Mesenchymal stem cell (in vitro differentiated cells and primary cell): Measurements from ENCODE around the gene SUPV3L1.
"Not testable (repeated sequence)": the region's sequence is repeated elsewhere in the genome, so short reads cannot be mapped to it uniquely, and the experiment has no call there.

Experiments used
- DNase-seq: peaks from one replicate; pipeline ENCODE4 v3.0.0-alpha.2; 2013
- H2AFZ ChIP-seq: one replicate; pipeline ENCODE4 v1.6.1; 2013; ENCODE audit warnings: low read depth, mild to moderate bottlenecking, control low read depth, inconsistent platforms, low read length, moderate library complexity
- H2AK5ac ChIP-seq: 2 replicates; pipeline ENCODE4 v1.6.1; 2013; ENCODE audit warnings: low read length, moderate library complexity, mild to moderate bottlenecking, inconsistent platforms; ENCODE audit not compliant: severe bottlenecking
- H2BK120ac ChIP-seq: one replicate; pipeline ENCODE4 v1.6.1; 2013; ENCODE audit warnings: low read depth, mild to moderate bottlenecking, inconsistent platforms, low read length, moderate library complexity
- H2BK12ac ChIP-seq, 2 experiments: one replicate each; pipeline ENCODE4 v1.6.1; 2013; ENCODE audit warnings: inconsistent platforms in 2 of 2, low read length in 2 of 2, mild to moderate bottlenecking in 2 of 2, moderate library complexity in 2 of 2, control low read depth in 1 of 2
- H2BK15ac ChIP-seq: one replicate; pipeline ENCODE4 v1.6.1; 2013; ENCODE audit warnings: mild to moderate bottlenecking, low read depth, inconsistent platforms; ENCODE audit not compliant: poor library complexity, severe bottlenecking
- H2BK5ac ChIP-seq: 2 replicates; pipeline ENCODE4 v1.6.1; 2013; ENCODE audit warnings: low read depth, mild to moderate bottlenecking, low read length, control low read depth, inconsistent platforms; ENCODE audit not compliant: poor library complexity, severe bottlenecking
- H3K14ac ChIP-seq, 2 experiments: one replicate each; pipeline ENCODE4 v1.6.1; 2013; ENCODE audit warnings: inconsistent platforms in 2 of 2, low read length in 2 of 2, control low read depth in 1 of 2, mild to moderate bottlenecking in 1 of 2, moderate library complexity in 1 of 2
- H3K18ac ChIP-seq, 2 experiments: one replicate each; pipeline ENCODE4 v1.6.1; 2013; ENCODE audit warnings: inconsistent platforms in 2 of 2, low read length in 2 of 2, control low read depth in 1 of 2, low read depth in 1 of 2, mild to moderate bottlenecking in 1 of 2
- H3K23ac ChIP-seq, 2 experiments: one replicate each; pipeline ENCODE4 v1.6.1; 2013; ENCODE audit warnings: inconsistent platforms in 2 of 2, low read length in 2 of 2, mild to moderate bottlenecking in 2 of 2, moderate library complexity in 2 of 2, control low read depth in 1 of 2
- H3K27ac ChIP-seq: 2 replicates; pipeline ENCODE4 v1.5.1; 2013; ENCODE audit warnings: mild to moderate bottlenecking, moderate library complexity, low read length, control low read depth, inconsistent platforms; ENCODE audit not compliant: poor library complexity, severe bottlenecking
- H3K27me3 ChIP-seq, 2 experiments: 2 replicates each; pipeline versions ENCODE4 v1.6.1 to v1.7.0; 2013; ENCODE audit warnings: low read length in 2 of 2, mild to moderate bottlenecking in 2 of 2, moderate library complexity in 2 of 2, control low read depth in 1 of 2, inconsistent platforms in 1 of 2; ENCODE audit not compliant: control insufficient read depth in 1 of 2, insufficient read depth in 1 of 2
- H3K36me3 ChIP-seq, 2 experiments: 2 replicates each; pipeline versions ENCODE4 v1.6.1 to v1.7.0; 2013; ENCODE audit warnings: low read length in 2 of 2, control low read depth in 1 of 2, inconsistent platforms in 1 of 2, low read depth in 1 of 2, mild to moderate bottlenecking in 1 of 2; ENCODE audit not compliant: insufficient read depth in 2 of 2, control insufficient read depth in 1 of 2
- H3K4ac ChIP-seq, 2 experiments: one replicate each; pipeline ENCODE4 v1.6.1; 2013; ENCODE audit warnings: inconsistent platforms in 2 of 2, low read length in 2 of 2, mild to moderate bottlenecking in 2 of 2, moderate library complexity in 2 of 2, control low read depth in 1 of 2, low read depth in 1 of 2
- H3K4me1 ChIP-seq: 2 replicates; pipeline ENCODE4 v1.6.1; 2013; ENCODE audit warnings: low read depth, low read length, control low read depth; ENCODE audit not compliant: control insufficient read depth, insufficient read depth
- H3K4me2 ChIP-seq: 2 replicates; pipeline ENCODE4 v1.6.1; 2013; ENCODE audit warnings: low read length, mild to moderate bottlenecking, inconsistent platforms; ENCODE audit not compliant: poor library complexity, severe bottlenecking
- H3K4me3 ChIP-seq, 2 experiments: 2 replicates each; pipeline versions ENCODE4 v1.5.1 to v1.7.0; 2013; ENCODE audit warnings: low read length in 2 of 2, mild to moderate bottlenecking in 2 of 2, control low read depth in 1 of 2, low read depth in 1 of 2; ENCODE audit not compliant: insufficient read depth in 1 of 2
- H3K79me1 ChIP-seq: replicated peaks from 2 replicates; pipeline ENCODE4 v1.6.1; 2013; ENCODE audit warnings: mild to moderate bottlenecking, control low read depth, low read length, inconsistent platforms; ENCODE audit not compliant: poor library complexity, severe bottlenecking
- H3K9ac ChIP-seq: 2 replicates; pipeline ENCODE4 v1.7.0; 2013; ENCODE audit warnings: mild to moderate bottlenecking, low read length, moderate library complexity
- H3K9me3 ChIP-seq: 2 replicates; pipeline ENCODE4 v1.7.0; 2013; ENCODE audit warnings: mild to moderate bottlenecking, low read length; ENCODE audit not compliant: control insufficient read depth
- H4K8ac ChIP-seq: one replicate; pipeline ENCODE4 v1.6.1; 2013; ENCODE audit warnings: inconsistent platforms, mild to moderate bottlenecking, low read length, moderate library complexity
- H4K91ac ChIP-seq: one replicate; pipeline ENCODE4 v1.6.1; 2013; ENCODE audit warnings: mild to moderate bottlenecking, low read length, inconsistent platforms
- WGBS: methylation state at CpG from one replicate; pipeline ENCODE4 v1.1.7; 2013; ENCODE audit warnings: mixed read lengths; 5-methylcytosine and 5-hydroxymethylcytosine counted together

The SUPV3L1 gene

DNA sequence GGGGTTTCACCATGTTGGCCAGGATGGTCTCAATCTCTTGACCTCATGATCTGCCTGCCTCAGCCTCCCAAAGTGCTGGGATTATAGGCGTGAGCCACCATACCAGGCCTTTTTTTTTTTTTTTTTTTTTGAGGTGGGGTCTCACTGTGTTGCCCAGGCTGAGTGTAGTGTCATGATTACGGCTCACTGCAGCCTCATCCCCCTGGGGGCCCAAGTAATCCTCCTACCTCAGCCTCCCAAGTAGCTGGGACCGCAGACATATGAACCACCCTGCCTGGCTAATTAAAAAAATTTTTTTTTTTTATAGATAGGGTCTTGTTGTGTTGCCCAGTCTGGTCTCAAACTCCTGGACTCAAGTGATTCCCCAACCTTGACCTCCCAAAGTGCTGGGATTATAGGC lies 38.0 kb upstream of the SUPV3L1 start:
- not testable (repeated sequence) for H3K4me2 ChIP-seq, H2BK120ac ChIP-seq, H2AK5ac ChIP-seq, H2BK12ac ChIP-seq, H2AFZ ChIP-seq, H3K14ac ChIP-seq, H3K4ac ChIP-seq, H3K23ac ChIP-seq, H3K4me3 ChIP-seq, H2BK15ac ChIP-seq, H2BK5ac ChIP-seq, H4K8ac ChIP-seq, DNase-seq, H3K9ac ChIP-seq, H3K4me1 ChIP-seq, H4K91ac ChIP-seq, H3K18ac ChIP-seq, H3K27me3 ChIP-seq, H3K27ac ChIP-seq, H3K9me3 ChIP-seq
- Histone ChIP-seq H3K36me3 (peaks cover 6 to 44% of the 10 kb centered on the region in 2 experiments), H3K79me1 (peaks cover 13% of the 10 kb centered on the region)
- WGBS: no CpG with 5 or more reads among the region's 3 CpGs

- Histone ChIP-seq H3K4me3 (no peak overlapping the region), H3K14ac (no peak overlapping the region), H3K18ac (no peak overlapping the region), H2BK120ac (no peak overlapping the region), H2AFZ (no peak overlapping the region), H3K9me3 (no peaks in the 10 kb centered on the region), H3K4me2 (no peak overlapping the region), H4K8ac (no peak overlapping the region), H2BK5ac (no peak overlapping the region), H3K4ac (no peak overlapping the region), H3K27me3 (no peaks in the 10 kb centered on the region), H3K79me1 (peaks cover 10% of the 10 kb centered on the region), H2BK12ac (no peak overlapping the region), H3K9ac (no peak overlapping the region), H3K4me1 (no peaks in the 10 kb centered on the region), H3K36me3 (peaks cover 6 to 37% of the 10 kb centered on the region in 2 experiments), H3K27ac (no peak overlapping the region), H2BK15ac (no peak overlapping the region), H4K91ac (no peak overlapping the region), H3K23ac (no peak overlapping the region), H2AK5ac (no peak overlapping the region)
- peak; percentile 21 for DNase-seq
- 70% methylated on average over 3 of the region's 3 CpGs for WGBS
These were observed 37.1 kb upstream of the SUPV3L1 start for GRCh38 chr10:69142983-69143382.

DNA sequence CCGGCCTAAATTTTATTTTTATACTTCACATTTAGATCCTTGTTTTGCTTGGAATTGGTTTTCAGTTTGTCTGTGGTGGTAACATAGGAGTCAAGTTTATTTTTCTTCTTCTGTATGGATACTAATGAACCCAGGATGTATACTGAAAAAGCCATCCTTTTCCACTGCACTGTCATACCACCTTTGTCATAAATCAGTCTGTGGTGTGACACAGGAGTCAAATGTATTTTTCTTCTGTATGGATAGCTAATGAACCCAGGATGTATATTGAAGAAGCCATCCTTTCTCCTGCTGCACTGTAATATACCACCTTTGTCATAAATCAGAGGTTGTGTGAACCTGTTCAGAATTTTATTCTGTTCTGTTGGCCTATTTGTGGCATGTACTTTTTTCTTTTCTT lies 34.7 kb upstream of the SUPV3L1 start:
- Histone ChIP-seq H3K27me3 (no peaks in the 10 kb centered on the region), H3K36me3 (peaks cover 6 to 29% of the 10 kb centered on the region in 2 experiments), H3K79me1 (peaks cover 12% of the 10 kb centered on the region), H2BK5ac (no peak overlapping the region), H3K9ac (no peak overlapping the region), H4K8ac (no peak overlapping the region), H3K4me2 (no peak overlapping the region), H2BK120ac (no peak overlapping the region), H3K14ac (no peak overlapping the region), H3K9me3 (no peaks in the 10 kb centered on the region), H3K18ac (no peak overlapping the region), H4K91ac (no peak overlapping the region), H3K27ac (no peak overlapping the region), H3K23ac (no peak overlapping the region), H2BK15ac (no peak overlapping the region), H2AK5ac (no peak overlapping the region), H2AFZ (no peak overlapping the region), H3K4me3 (no peak overlapping the region), H3K4me1 (no peaks in the 10 kb centered on the region), H3K4ac (no peak overlapping the region), H2BK12ac (no peak overlapping the region)
- no peak for DNase-seq
- no CpG with 5 or more reads among the region's 1 CpG for WGBS

DNA sequence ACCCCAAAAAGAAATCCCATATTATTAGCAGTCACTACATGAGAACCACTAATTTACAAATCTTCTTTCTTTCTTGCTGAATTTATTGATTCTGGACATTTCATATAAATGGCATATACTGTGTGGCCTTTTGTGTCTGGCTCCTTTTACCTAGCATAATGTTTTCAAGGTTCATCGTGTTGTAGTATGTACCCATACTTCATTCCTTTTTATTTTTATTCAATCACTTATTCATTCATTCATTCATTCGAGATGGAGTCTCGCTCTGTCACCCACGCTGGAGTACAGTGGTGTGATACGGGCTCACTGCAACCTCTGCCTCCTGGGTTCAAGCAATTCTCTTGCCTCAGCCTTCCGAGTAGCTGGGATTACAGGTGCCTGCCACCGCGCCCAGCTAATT lies 34.2 kb upstream of the SUPV3L1 start:
- H3K18ac ChIP-seq: no peak overlapping the region
- no peak overlapping the region for H4K8ac ChIP-seq
- H2BK120ac ChIP-seq: no peak overlapping the region
- no peak overlapping the region for H2BK12ac ChIP-seq
- H2AFZ ChIP-seq: no peak overlapping the region
- no peak overlapping the region for H3K4ac ChIP-seq
- over 99% methylated on average over 8 of the region's 8 CpGs for WGBS
- no peaks in the 10 kb centered on the region for H3K4me1 ChIP-seq
- no peak overlapping the region for H3K27ac ChIP-seq
- no peak for DNase-seq
- no peak overlapping the region for H3K14ac ChIP-seq
- no peak overlapping the region for H3K23ac ChIP-seq
- no peaks in the 10 kb centered on the region for H3K27me3 ChIP-seq
- no peak overlapping the region for H2AK5ac ChIP-seq
- H3K36me3 ChIP-seq: peaks cover 5 to 29% of the 10 kb centered on the region in 2 experiments
- H2BK5ac ChIP-seq: no peak overlapping the region
- peaks cover 12% of the 10 kb centered on the region for H3K79me1 ChIP-seq
- no peak overlapping the region for H2BK15ac ChIP-seq
- no peak overlapping the region for H3K9ac ChIP-seq
- H3K9me3 ChIP-seq: no peaks in the 10 kb centered on the region
- no peak overlapping the region for H3K4me2 ChIP-seq
- no peak overlapping the region for H4K91ac ChIP-seq
- no peak overlapping the region for H3K4me3 ChIP-seq
